SJCRH30 (cell line): ENCODE results near the gene PDE6B. TPM values are rescaled to one million over a fixed set of nuclear protein-coding genes. Genes with fewer than 3 reads are reported as not detected.

Experiments used
- DNase-seq, 2 experiments: peaks; one replicate each; pipeline ENCODE4 v3.0.0-alpha.2; 2015 to 2020
- H3K27ac ChIP-seq: fragments of 250-450 bp; sonication (Bioruptor Pico); 2 replicates; pipeline ENCODE4 v1.5.1; 2020; ENCODE audit warnings: mild to moderate bottlenecking, moderate library complexity
- H3K27me3 ChIP-seq: fragments of 250-450 bp; sonication (Bioruptor Pico); 2 replicates; pipeline ENCODE4 v1.5.1; 2020; ENCODE audit warnings: mild to moderate bottlenecking, moderate library complexity
- H3K36me3 ChIP-seq: fragments of 250-450 bp; sonication (Bioruptor Pico); 2 replicates; pipeline ENCODE4 v1.5.1; 2020; ENCODE audit warnings: mild to moderate bottlenecking, moderate library complexity
- H3K4me1 ChIP-seq: fragments of 250-450 bp; sonication (Bioruptor Pico); 2 replicates; pipeline ENCODE4 v1.5.1; 2020; ENCODE audit warnings: mild to moderate bottlenecking, moderate library complexity
- H3K4me3 ChIP-seq: fragments of 250-450 bp; sonication (Bioruptor Pico); 2 replicates; pipeline ENCODE4 v1.5.1; 2020; ENCODE audit warnings: mild to moderate bottlenecking, moderate library complexity
- H3K9me3 ChIP-seq: fragments of 250-450 bp; sonication (Bioruptor Pico); replicated peaks from 2 replicates; pipeline ENCODE4 v1.5.1; 2020; ENCODE audit warnings: mild to moderate bottlenecking, moderate library complexity
- total RNA-seq: library from RNA; depleted of rRNA; stranded (reverse); fragments of >200 nt; shearing (Covaris generic); gene quantifications from 2 replicates; pipeline ENCODE4 v1.2.3, GENCODE V29; 2014

The PDE6B gene
- total RNA-seq, 1 experiment from 2014 or later: not detected

DNA sequence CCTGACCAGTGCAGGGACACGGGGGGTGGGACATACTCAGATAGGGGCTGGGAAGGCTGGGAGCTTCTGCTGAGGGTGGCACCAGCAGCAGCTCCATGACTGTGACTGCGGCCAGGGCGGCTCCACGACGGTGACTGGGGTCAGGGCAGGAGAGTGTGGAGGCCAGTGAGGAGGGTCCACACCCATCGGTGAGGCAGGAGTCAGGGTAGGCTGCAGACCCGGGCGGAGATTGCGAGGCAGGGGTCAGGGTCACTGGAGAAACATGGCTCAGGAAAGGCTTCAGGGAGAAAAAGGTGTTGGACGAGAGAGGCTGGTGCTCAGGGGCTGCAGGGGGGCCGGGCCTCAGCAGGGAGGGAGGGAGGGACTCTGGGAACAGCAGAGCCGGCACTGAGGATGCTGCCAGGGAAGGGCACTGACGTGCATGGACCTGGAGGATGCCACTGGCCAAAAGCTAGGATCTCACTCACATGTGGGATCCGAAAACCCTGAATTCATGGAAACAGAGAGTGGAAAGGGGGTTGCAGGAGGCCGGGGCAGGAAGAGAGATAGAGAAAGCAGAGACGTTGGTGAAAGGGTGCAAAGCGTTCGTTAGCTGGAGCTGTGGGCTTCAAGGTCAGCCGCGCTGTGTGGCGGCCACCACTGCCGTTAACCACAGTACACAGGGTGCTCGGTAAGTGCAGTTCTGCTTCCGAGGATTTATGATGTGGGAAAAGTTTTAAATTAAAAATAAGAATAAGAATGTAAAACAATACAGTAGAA, 26.7 kb downstream of the PDE6B start:
- no peak for DNase-seq
- no peak overlapping the region for H3K27ac ChIP-seq
- H3K27me3 ChIP-seq: no peaks in the 10 kb centered on the region
- H3K4me3 ChIP-seq: no peak overlapping the region
- H3K9me3 ChIP-seq: no peaks in the 10 kb centered on the region
- H3K36me3 ChIP-seq: no peaks in the 10 kb centered on the region
- H3K4me1 ChIP-seq: peaks cover 3% of the 10 kb centered on the region; the same call in 1 of the 2 replicates

DNA sequence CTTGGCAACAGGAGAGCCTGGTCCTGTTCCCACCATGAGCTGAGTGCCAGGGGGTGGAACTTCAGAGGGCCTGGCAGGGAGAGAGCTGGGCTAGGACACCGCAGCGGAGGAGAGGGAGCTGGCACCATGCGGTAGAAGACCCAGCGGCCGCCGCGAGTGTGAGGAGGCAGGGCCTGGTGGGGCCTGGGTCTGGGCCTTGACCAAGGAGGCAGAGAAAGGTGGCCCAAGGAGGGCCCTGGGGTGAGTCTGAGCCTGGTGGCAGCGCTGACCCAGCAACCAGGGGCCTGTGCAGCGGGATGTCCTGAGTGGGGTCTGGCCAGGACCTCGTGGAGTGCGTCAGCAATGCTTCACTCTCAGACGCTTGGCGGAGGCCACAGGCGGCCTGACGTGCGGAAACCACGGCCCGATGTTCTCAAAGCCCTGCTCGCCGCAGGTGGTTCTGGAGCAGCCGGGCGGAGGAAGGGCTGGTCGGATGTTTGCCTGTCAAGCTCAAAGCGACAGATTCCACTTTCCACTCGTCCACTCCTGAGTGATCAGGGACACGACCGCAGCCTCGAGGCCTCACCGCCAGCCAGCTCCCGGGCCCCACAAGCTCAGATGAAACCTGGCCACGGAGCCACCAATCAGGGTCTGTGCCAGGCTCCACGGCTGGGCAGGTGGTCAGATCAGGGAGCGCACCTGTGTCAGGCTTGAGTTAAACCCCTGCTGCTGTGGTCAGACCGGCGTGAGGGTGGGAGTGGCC, 27.9 kb downstream of the PDE6B start:
- no peaks in the 10 kb centered on the region for H3K27me3 ChIP-seq
- no peaks in the 10 kb centered on the region for H3K9me3 ChIP-seq
- no peak overlapping the region for H3K27ac ChIP-seq
- H3K4me3 ChIP-seq: no peak overlapping the region
- H3K4me1 ChIP-seq: peaks cover under 1% of the 10 kb centered on the region; the same call in 1 of the 2 replicates
- H3K36me3 ChIP-seq: no peaks in the 10 kb centered on the region
- DNase-seq: no peak

GRCh38 chr4:653831-654502, 28.6 kb downstream of the PDE6B start:
- Histone ChIP-seq H3K4me3 (no peak overlapping the region), H3K9me3 (no peaks in the 10 kb centered on the region), H3K27ac (no peak overlapping the region), H3K27me3 (no peaks in the 10 kb centered on the region), H3K4me1 (no peaks in the 10 kb centered on the region; the same call in 1 of the 2 replicates), H3K36me3 (no peaks in the 10 kb centered on the region)
- DNase-seq: no peak

DNA sequence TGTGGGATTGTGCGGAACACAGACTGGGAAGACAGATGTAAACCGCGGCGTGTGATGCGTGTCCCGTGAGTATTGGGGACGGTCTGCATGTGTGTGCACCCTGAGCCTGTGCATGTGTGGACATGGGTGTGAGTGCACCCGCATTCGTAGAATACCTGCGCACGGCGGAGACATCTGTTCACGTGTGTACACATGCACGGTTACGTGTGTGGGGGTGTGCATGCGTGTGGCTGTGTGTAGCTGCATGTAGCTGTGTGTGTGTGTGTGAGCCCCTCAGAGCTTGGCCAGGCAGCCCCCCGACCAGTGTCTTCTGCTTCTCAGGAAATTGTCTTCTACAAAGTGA, 29.1 kb downstream of the PDE6B start:
- no peaks in the 10 kb centered on the region for H3K27me3 ChIP-seq
- H3K9me3 ChIP-seq: no peaks in the 10 kb centered on the region
- H3K27ac ChIP-seq: no peak overlapping the region
- H3K4me3 ChIP-seq: no peak overlapping the region
- H3K36me3 ChIP-seq: no peaks in the 10 kb centered on the region
- no peak for DNase-seq
- no peaks in the 10 kb centered on the region for H3K4me1 ChIP-seq

- H3K4me1 ChIP-seq: no peaks in the 10 kb centered on the region
- no peak overlapping the region for H3K4me3 ChIP-seq
- no peak overlapping the region for H3K27ac ChIP-seq
- H3K36me3 ChIP-seq: no peaks in the 10 kb centered on the region
- no peaks in the 10 kb centered on the region for H3K27me3 ChIP-seq
- no peaks in the 10 kb centered on the region for H3K9me3 ChIP-seq
- no peak for DNase-seq
Observed at GRCh38 chr4:654871-655463, 29.6 kb downstream of the PDE6B start.

DNA sequence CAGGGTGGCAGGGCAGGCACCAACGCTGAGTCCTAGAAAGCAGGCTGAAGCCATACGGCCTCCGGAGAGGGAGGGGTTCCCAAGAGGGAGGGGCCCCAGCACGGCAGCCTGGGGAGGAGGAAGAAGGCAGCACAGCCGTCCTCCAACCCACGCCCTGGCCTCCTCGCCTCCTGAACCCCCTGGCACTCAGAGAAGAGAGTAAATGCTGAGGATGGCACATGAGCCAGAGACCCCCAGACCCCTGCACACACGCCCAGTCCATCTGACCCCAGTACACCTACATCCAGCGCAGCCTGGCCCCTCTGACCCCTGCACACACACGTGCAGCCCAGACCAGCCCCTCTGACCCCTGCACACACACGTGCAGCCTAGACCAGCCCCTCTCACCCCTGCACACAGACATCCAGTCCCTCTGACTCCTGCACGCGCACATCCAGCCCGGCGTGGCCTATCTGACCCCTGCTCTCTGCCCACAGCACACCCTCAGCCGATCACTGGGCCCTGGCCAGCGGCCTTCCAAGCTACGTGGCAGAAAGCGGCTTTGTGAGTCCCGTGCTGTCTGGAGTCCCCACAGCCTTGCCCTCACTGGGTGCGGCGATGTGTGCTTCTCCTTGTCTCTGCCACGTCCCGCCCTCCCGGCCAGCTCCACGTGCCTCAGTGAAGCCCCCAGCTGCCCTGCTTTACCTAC, 30.2 kb downstream of the PDE6B start:
- Histone ChIP-seq H3K4me1 (no peaks in the 10 kb centered on the region), H3K36me3 (no peaks in the 10 kb centered on the region), H3K27me3 (no peaks in the 10 kb centered on the region), H3K4me3 (no peak overlapping the region), H3K9me3 (no peaks in the 10 kb centered on the region), H3K27ac (no peak overlapping the region)
- no peak for DNase-seq

DNA sequence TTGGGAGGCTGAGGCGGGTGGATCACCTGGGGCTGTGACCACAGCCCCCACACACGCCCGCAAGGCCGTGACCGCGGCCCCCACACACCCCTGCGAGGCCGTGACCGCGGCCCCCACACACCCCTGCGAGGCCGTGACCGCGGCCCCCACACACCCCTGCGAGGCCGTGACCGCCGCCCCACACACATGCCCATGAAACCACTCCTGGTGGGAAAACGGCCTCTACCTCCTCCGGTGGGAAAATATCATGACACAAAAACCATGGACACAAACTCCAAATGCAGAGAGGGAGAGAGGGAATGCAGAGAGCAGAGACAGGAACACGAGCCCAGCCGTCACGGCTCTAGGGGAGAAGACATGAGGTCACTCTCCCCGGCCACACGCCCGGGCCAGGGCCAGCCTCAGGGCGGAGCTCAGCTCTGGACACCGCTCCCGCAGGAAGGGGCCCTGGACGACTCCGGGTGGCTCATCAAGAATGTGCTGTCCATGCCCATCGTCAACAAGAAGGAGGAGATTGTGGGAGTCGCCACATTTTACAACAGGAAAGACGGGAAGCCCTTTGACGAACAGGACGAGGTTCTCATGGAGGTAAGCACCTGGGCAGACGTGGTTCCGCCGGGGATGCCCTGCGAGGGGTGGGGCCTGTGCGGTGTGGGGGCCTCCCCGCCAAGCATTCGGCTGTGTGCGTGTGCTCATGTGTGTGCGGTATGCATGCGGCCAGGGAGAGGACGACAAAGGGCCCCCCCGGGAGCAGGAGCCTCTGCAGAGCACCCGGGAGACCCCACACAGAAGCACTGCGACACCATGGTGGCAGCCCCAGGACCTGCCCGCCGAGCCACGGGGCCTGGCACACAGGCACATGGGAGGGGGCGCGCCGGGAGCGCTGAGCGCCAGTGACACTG, 31.3 kb downstream of the PDE6B start:
- H3K27ac ChIP-seq: no peak overlapping the region
- no peak overlapping the region for H3K4me3 ChIP-seq
- no peaks in the 10 kb centered on the region for H3K27me3 ChIP-seq
- no peaks in the 10 kb centered on the region for H3K9me3 ChIP-seq
- DNase-seq: no peak
- no peaks in the 10 kb centered on the region for H3K4me1 ChIP-seq
- H3K36me3 ChIP-seq: no peaks in the 10 kb centered on the region

GRCh38 chr4:657338-657833, 32.0 kb downstream of the PDE6B start:
- no peak for DNase-seq
- H3K9me3 ChIP-seq: no peaks in the 10 kb centered on the region
- no peaks in the 10 kb centered on the region for H3K36me3 ChIP-seq

DNA sequence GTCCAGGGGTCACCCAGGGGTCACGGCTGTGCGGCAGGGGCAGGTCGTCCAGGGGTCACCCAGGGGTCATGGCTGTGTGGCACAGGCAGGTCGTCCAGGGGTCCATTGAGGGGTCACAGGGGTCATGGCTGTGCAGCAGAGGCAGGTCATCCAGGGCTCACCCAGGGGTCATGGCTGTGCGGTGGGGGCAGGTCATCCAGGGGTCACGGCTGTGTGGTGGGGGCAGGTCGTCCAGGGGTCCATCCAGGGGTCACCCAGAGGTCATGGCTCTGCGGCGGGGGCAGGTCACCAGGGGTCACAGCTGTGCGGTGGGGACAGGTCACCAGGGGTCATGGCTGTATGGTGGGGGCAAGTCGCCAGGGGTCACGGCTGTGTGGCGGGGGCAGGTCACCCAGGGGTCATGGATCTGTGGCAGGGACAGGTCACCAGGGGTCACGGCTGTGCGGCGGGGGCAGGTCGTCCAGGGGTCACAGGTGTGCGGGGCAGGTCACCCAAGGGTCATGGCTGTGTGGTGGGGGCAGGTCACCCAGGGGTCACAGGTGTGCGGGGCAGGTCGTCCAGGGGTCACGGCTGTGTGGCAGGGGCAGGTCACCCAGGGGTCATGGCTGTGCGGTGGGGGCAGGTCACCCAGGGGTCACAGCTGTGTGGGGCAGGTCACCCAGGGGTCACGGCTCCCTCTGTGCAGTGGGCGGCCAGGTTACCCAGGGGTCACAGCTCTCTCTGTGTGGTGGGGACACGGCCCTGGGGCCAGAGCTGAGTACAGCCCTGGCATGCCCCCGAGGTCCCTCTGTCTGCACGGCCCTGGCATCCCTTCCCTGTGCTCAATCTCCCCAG, 32.7 kb downstream of the PDE6B start:
- DNase-seq: no peak
- H3K4me3 ChIP-seq: no peak overlapping the region
- H3K4me1 ChIP-seq: no peaks in the 10 kb centered on the region
- H3K36me3 ChIP-seq: no peaks in the 10 kb centered on the region
- no peaks in the 10 kb centered on the region for H3K9me3 ChIP-seq
- no peak overlapping the region for H3K27ac ChIP-seq
- no peaks in the 10 kb centered on the region for H3K27me3 ChIP-seq

More at GRCh38 chr4:657338-657833, 32.0 kb downstream of the PDE6B start:
- no peaks in the 10 kb centered on the region for H3K4me1 ChIP-seq
- H3K4me3 ChIP-seq: no peak overlapping the region
- H3K27ac ChIP-seq: no peak overlapping the region
- H3K27me3 ChIP-seq: no peaks in the 10 kb centered on the region

DNA sequence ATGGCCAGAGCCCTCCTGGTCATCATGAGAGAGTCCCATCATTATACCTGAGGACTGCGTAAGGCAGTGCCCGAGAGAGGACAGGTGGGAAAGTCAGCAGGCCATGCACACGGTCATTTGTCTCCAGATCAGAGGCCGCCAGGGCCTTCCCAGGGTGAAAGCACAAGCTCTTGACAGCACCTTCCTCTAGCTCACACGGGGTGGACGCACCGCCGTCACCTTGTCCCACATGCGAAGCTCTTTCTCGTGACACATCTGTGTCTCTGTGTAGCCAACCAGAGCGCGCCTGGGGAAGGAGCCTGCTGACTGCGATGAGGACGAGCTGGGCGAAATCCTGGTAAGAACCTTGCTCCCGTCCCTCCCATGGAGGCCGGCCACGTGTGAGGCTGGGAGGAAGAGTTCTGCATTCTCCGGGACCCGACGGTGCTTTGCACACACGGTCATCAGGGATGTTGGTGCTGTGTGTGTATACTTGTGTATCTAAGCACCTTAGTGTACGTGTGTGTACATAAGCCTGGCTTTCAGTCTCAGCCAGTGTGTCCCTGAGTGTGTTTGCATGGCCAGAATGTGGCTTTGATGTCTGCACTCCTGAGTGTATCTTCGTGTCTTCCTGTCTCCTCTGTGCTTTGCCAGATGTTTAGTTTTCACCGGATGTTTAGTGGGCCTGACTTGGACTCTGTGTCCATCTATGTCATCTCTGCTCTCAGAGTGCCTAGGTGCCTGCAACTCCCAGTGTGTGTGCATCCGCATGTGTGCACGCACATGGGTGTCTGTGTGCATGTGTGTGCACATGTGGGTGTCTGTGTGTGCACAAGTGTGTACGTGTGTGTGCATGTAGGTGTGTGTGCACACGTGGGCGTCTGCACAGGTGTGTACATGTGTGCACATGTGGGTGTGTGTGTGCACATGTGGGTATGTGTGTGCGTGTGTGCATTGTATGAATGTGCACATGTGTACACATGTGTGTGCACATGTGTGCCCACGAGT, 33.6 kb downstream of the PDE6B start:
- no peak overlapping the region for H3K27ac ChIP-seq
- H3K4me3 ChIP-seq: no peak overlapping the region
- H3K27me3 ChIP-seq: no peaks in the 10 kb centered on the region
- no peaks in the 10 kb centered on the region for H3K9me3 ChIP-seq
- no peak for DNase-seq
- no peaks in the 10 kb centered on the region for H3K4me1 ChIP-seq
- H3K36me3 ChIP-seq: no peaks in the 10 kb centered on the region

GRCh38 chr4:659851-660250, 34.5 kb downstream of the PDE6B start:
- Histone ChIP-seq H3K27me3 (no peaks in the 10 kb centered on the region), H3K27ac (no peak overlapping the region), H3K36me3 (no peaks in the 10 kb centered on the region), H3K4me1 (no peaks in the 10 kb centered on the region), H3K9me3 (no peaks in the 10 kb centered on the region), H3K4me3 (no peak overlapping the region)
- DNase-seq: no peak

GRCh38 chr4:660401-660800, 35.0 kb downstream of the PDE6B start:
- DNase-seq: no peak
- H3K27ac ChIP-seq: no peak overlapping the region
- H3K9me3 ChIP-seq: no peaks in the 10 kb centered on the region
- H3K4me1 ChIP-seq: no peaks in the 10 kb centered on the region
- no peak overlapping the region for H3K4me3 ChIP-seq
- H3K27me3 ChIP-seq: no peaks in the 10 kb centered on the region
- no peaks in the 10 kb centered on the region for H3K36me3 ChIP-seq
